NCI-H1092 treated with DMSO at 0.1 percent for 48 hours (cell line): ENCODE results near the gene VANGL1.
"Not testable (repeated sequence)": the region's sequence is repeated elsewhere in the genome, so short reads cannot be mapped to it uniquely, and the experiment has no call there.

Source experiments
- DNase-seq: peaks from one replicate; lab custom pipeline; 2025; lab: John Stamatoyannopoulos, UW

Gene VANGL1

GRCh38 chr1:115641762-115642167 is at the start of gene VANGL1:
Gene VANGL1, plus strand, starts transcription at chr1:115641970. Its CDS starts 9,444 bp downstream, at chr1:115651414.
- peak; percentile 51 for DNase-seq

GRCh38 chr1:115592264-115592663 is 49.5 kb upstream of the VANGL1 start:
- DNase-seq, result no peak

DNA sequence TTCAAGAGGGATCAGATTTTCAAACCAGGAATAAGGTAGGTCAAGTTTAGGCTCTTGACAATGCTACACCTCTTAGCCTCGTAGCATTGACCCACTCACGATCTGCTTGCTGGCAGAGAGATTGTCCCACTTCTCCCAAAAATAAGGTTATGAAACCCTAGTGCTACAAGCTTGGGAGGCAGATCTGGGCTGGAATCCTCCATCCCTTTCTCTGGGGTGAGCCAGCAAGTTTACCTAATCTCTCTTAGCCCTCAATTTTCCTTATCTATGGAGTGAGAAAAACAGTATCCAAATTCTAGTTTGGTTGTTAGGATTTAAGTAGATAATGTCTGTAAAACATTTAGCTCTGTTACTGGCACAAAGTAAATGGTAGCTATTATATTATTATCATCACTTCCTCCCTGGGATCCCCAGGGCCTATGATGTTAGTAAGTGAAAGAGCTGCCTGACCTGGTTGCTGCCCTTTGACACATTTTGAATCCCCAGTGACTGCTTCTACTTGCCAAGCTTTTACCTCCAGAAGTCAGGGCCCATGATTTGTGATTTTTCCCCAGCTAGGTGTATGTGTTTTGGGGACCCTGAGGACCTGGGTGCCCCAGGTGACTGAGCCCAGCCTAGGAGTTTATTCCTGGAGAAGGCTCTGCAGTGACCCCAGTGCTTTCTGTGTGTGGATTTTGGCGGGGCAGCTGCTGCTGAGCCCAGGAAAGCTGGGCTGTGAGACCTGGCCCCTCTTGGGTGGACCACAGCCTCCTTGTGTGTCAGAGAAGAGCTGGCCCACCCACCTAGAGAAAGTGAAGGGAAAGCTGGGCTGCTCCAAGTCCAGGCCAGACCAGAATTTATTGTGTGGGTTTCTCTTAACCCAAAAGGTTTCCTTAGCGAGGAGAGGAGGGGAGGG is 48.2 kb upstream of the VANGL1 start:
- DNase-seq, result no peak

- no peak for DNase-seq
These were observed 47.2 kb upstream of the VANGL1 start for GRCh38 chr1:115594600-115594999.

DNA sequence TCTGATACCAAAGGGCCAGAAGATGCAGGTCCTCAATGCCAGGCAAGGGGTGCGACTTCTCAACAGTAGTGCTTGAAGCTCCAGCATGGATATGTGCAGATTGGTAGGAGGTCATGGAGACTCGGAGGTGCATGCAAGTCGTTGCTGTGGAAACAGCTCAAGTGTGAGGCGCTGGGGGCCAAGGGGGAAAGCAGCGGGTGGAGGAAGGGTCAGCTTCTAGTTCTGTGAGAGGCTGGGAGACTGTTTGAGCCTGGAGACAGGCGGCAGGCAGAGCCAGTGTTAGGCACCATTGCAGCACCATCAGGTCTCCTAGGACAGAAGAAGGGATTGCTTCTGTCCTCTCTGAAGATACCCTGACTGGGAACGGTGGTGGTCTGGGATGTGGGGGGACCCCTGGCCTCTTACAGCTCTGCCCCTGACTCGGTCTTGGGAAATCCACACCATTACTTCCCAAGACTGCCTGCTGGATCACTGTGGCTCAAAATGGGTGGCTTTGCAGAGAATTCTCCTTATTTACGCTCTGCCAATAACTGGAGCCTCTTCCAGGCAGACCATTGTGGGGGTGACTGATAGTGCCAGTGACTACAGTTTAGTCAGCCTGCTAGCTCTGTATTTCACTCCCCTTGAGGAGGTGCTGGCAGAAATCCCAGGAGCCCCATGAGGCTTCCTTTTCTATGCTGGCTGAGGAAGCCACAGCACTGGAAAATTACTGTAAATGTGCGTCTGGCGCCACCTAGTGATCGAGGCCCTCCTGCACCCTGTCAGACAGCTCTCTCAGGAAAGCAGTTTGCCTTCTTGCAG is 46.3 kb upstream of the VANGL1 start:
- DNase-seq, result peak; percentile 89

GRCh38 chr1:115596080-115596780 is 45.5 kb upstream of the VANGL1 start:
- DNase-seq, result no peak

- no peak for DNase-seq
These were observed 37.3 kb upstream of the VANGL1 start for GRCh38 chr1:115604508-115604907.

- DNase-seq, result no peak
These were observed 35.5 kb upstream of the VANGL1 start for GRCh38 chr1:115606305-115606704.

DNA sequence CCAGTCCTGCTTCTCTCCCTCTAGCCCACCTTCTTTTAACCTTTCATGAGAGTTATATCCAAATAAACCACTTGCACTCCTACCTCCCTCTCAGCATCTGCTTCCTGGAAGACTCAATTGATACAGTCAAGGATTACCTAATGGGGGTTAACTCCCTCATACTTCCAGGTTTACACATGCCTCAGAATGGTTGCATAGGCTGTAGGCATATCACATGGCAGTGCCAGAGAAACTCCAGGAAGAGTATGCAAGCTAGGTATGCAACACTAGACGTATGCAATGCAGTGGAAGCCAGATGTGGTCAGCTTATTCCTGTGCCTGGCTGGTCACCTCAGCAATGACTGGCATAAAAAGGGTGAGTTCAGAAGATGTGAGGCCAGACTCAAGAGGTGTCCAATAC is 32.7 kb upstream of the VANGL1 start:
- no peak for DNase-seq

- no peak for DNase-seq
These were observed 28.0 kb upstream of the VANGL1 start for GRCh38 chr1:115613767-115614166.

- DNase-seq, result no peak
These were observed 21.3 kb upstream of the VANGL1 start for GRCh38 chr1:115620453-115620852.

DNA sequence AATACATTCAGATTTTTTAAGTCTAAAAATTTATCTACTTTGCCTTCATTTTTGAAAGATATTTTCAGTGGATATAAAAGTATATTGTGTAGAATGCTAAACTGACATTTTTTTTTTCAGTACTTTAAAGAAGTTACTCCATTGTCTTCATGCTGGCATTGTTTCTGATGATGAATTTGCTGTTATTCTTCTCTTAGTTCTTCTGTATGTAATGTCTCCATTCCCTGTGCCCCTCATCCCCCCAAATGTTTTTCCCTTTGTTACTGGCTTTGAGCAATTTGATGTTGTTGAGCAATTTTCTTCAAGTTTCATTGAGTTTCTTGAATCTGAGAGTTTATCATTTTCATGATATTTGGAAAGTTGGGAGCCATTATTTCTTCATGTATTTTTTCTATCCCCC is 20.8 kb upstream of the VANGL1 start:
- DNase-seq, result no peak

- DNase-seq, result no peak
These were observed 16.9 kb upstream of the VANGL1 start for GRCh38 chr1:115624859-115625258.

GRCh38 chr1:115630342-115630741 is 11.4 kb upstream of the VANGL1 start:
- no peak for DNase-seq

GRCh38 chr1:115632251-115633026 is 9.3 kb upstream of the VANGL1 start:
- DNase-seq, result no peak

DNA sequence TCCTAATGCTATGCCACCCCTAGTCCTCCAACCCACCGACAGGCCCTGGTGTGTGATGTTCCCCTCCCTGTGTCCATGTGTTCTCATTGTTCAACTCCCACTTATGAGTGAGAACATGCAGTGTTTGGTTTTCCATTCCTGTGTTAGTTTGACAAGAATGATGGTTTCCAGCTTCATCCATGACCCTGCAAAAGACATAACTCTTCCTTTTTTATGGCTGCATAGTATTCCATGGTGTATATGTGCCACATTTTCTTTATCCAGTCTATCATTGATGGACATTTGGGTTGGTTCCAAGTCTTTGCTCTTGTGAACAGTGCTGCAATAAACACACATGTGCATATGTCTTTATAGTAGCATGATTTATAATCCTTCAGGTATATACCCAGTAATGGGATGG is 8.2 kb upstream of the VANGL1 start:
- DNase-seq, result not testable (repeated sequence)

GRCh38 chr1:115637247-115637646 is 4.5 kb upstream of the VANGL1 start:
- DNase-seq, result not testable (repeated sequence)

- no peak for DNase-seq
These were observed 1.4 kb upstream of the VANGL1 start for GRCh38 chr1:115640384-115640783.

DNA sequence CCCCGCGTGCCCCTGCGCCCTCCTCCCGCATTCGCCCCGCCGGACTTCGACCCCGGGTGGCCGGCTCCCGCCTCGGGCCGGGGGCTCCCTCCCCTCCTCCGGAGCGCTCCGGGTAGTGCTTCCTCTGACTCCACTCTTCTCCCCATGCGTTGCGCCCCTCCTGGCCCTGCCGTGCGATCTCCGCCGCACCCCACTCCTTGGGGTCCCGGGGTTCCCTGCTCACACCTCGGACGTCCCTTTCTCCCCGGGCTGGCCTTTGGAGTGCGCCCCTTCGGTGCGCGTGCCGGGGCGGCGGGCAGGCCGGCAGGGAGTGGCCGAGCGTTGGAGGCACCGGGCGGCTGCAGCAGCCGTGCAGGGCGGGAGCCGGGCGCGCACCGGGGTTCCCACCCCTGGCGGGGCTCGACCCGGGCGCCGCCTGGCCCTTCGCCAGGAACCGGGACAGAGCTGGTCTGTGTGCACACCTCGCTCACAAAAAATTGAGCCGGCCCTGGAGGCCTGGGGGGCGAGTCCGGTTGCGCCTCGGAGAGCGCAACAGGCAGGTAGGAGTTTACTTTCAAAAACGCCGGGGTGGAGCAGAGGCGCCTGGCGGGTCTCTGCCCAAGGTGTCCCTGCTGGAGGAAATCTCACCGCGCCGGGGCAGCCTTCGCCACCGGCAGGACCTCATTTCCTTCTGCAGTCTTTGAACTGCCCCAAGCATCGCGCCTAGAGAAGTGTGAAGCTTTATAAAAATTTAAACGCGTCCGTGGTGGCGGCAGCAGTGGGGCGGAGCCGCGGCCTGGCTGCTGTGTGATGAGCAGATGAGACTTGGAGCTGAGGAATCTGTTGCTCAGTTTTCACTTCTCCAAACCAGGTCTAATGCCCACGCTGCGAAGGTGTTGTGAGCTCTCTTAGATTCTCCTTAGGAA is 650 bp downstream of the VANGL1 start:
- peak; percentile 52 for DNase-seq

GRCh38 chr1:115643225-115643624 is 1.5 kb downstream of the VANGL1 start:
- DNase-seq, result no peak

- DNase-seq, result no peak
These were observed 1.9 kb downstream of the VANGL1 start for GRCh38 chr1:115643666-115644065.
